Germinal center (tissue), 1 donor: Measurements from ENCODE around the gene CCDC198.

Experiments
- DNase-seq: peaks from one replicate; pipeline ENCODE4 v3.0.0; 2012; ENCODE audit warnings: mixed read lengths, low spot score

The CCDC198 gene

GRCh38 chr14:57493467-57494181, at the start of gene CCDC198:
Gene CCDC198, minus strand, starts transcription at chr14:57493857. Its CDS starts 142 bp downstream, at chr14:57493715.
- no peak for DNase-seq

GRCh38 chr14:57533214-57533613, 39.6 kb upstream of the CCDC198 start:
- DNase-seq: peak; percentile 4

- no peak for DNase-seq
Measured at GRCh38 chr14:57530571-57530970, 36.9 kb upstream of the CCDC198 start.

DNA sequence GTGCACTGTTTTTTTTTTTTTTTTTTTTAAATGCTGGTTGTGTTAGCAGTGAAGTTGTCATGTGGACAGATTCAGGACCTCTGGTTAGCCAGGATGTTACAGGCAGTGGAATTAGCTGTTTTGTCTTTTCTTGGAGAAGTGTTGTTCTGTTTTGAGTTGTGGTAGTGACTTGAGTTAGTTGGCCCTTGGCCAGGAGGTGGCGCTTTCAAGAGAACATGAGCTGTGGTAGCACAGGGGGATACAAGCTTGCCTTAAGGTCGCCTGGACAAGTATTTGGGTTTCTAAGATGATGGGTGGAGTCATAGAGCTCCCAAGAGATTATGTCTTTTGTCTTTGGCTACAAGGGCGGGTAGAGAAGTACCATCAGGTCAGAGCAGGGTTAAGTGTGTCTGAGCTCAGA, 33.3 kb upstream of the CCDC198 start:
- DNase-seq: no peak

GRCh38 chr14:57519043-57519442, 25.4 kb upstream of the CCDC198 start:
- DNase-seq: no peak

- DNase-seq: no peak
Measured at GRCh38 chr14:57512220-57512619, 18.6 kb upstream of the CCDC198 start.

- no peak for DNase-seq
Measured at GRCh38 chr14:57508756-57509155, 15.1 kb upstream of the CCDC198 start.

- no peak for DNase-seq
Measured at GRCh38 chr14:57502586-57503254, 9.1 kb upstream of the CCDC198 start.

- DNase-seq: no peak
Measured at GRCh38 chr14:57501039-57501557, 7.4 kb upstream of the CCDC198 start.

- DNase-seq: no peak
Measured at GRCh38 chr14:57498659-57499058, 5.0 kb upstream of the CCDC198 start.

GRCh38 chr14:57498035-57498434, 4.4 kb upstream of the CCDC198 start:
- no peak for DNase-seq

DNA sequence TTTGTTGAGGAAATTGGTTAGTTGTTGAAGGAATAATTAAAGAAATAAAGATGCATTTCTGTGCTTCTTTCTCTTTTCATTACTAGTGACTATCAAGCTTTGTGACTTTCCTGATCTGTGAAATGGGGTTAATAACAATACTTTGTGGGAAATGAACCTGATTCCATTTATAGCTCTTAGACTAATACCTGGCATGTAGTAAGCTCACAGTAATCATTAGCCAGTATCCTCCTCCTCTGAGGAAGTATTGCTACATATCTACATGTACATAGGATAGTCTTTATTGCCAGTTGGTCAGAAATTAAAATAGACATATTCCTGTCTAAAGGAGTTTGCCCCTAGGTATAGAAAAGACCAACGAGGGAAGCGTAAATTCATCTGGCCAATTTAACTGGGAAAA, 1.8 kb upstream of the CCDC198 start:
- DNase-seq: no peak

DNA sequence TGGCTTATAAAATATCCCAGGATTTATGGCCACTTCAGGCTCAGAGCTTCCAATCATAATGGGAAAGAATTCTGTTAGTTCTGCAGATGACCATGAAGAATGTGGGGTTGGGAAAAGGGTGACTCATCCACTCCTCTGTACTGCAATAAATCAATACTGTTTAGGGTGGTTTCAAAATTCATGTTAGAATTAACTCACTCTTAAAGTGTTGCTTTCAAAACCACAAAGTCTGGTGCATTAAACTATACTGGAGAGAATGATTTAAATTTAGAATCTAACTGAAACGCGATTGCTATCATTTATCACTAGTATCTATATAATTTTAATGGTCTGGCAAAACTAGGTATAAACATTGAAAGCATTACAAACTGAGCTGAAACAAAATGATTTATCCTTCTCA, 798 bp downstream of the CCDC198 start:
- DNase-seq: no peak

GRCh38 chr14:57491640-57492039, 2.0 kb downstream of the CCDC198 start:
- no peak for DNase-seq

GRCh38 chr14:57487771-57488170, 5.9 kb downstream of the CCDC198 start:
- no peak for DNase-seq

GRCh38 chr14:57486767-57487379, 6.8 kb downstream of the CCDC198 start:
- DNase-seq: peak; percentile 9

DNA sequence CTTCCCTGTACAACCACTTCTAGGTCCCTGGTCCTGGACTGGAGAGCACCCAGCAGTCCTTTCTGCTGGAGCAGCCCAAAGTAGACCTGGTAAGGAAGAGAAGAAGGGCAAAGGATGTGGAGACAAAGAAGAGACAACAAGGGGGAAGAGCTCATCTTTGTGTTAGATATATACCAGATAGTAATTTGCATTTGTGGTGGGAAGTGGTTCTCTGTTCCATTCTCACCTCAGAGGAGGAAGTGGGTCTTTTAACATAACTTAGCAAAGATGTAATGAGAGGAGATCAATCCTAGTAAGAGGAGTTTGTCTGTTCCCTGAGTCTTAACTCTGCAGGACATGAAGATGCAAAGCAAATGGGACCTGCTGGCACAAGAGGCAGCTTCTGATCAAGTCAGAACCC, 8.0 kb downstream of the CCDC198 start:
- peak; percentile 33 for DNase-seq

DNA sequence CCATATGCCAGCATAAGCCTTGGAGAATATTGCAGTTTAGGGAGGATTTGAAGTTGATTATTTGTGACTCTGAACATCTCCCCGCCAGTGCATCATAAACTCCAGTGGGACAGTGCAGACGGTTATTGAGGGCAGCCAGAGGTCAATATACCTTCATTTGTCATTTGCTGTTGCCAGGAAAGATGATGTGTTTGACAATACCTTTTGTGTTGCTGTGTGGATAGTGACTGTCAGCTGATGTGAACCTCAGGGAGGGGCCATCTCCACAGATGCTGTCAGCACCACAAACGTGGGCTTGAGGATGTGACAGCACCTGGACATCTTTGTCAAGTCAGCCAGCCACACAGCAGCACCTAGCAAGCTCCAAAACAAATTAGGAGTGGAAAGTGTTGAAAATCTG, 11.5 kb downstream of the CCDC198 start:
- DNase-seq: no peak

- no peak for DNase-seq
Measured at GRCh38 chr14:57480051-57480450, 13.6 kb downstream of the CCDC198 start.

DNA sequence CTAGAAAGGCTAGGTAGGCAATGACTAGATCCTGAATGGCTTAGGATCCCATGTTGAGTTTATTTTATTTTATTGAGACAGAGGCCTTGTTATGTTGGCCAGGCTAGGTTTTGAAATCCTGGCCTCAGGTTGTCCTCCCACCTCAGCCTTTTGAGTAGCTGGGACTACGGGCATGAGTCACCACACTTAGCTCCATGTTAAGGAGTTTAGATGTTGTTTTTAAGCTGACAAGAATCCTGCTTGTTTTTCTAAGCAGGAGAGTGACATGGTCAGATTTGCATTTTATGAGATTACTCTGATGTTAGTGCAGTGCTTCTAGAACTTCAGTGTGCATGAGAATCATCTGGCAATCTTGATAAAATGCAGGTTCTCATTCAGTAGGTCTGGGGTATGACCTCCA, 14.5 kb downstream of the CCDC198 start:
- DNase-seq: no peak

- DNase-seq: no peak
Measured at GRCh38 chr14:57478050-57478449, 15.6 kb downstream of the CCDC198 start.

DNA sequence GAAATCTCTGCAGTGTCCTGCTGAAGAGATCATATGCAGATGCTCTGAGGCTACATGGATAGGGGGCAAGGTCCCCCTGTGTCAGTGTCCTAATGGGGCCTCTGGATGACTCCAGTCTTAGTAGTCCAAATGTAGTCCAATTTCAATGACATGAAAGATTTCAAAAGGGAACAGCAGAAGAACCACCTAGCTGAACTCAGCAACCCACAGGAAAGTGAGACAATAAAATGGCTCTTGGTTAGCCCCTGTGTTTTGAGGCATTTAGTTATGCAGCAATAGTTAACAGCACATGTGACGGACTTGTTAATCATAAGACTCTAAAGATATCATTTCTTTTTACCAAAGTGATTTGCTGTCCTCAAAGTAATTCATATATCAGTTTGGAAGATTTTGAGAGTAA, 22.7 kb downstream of the CCDC198 start:
- DNase-seq: no peak
